Thyroid gland (tissue), 4 donors: ENCODE results near the gene SELENOT.

ENCODE experiments used
- CTCF ChIP-seq, 6 experiments: fragments of 200-600 bp in 3 of 6; fragments of 450-650 bp in 3 of 6; sonication (generic) in 3 of 6; IDR thresholded peaks; one replicate each; pipeline ENCODE4 v1.5.1; 2016 to 2019; ENCODE audit warnings: antibody characterized with exemption in 6 of 6, mild to moderate bottlenecking in 2 of 6, inconsistent platforms in 1 of 6, moderate library complexity in 1 of 6
- POLR2A ChIP-seq, 2 donors: fragments of 450-650 bp; IDR thresholded peaks; one replicate each; pipeline ENCODE4 v1.6.1; 2017; ENCODE audit warnings: antibody characterized with exemption in 2 of 2, mild to moderate bottlenecking in 2 of 2, moderate library complexity in 1 of 2

- no peak for TF ChIP-seq CTCF (IDR thresholded peaks at IDR 0.05)
- no peak for TF ChIP-seq POLR2A (IDR thresholded peaks at IDR 0.05)
Measured at GRCh38 chr3:150673966-150674365, 70.8 kb downstream of the SELENOT start.
